ENCODE results near the gene PHACTR3.
"Not testable (repeated sequence)": the region's sequence is repeated elsewhere in the genome, so short reads cannot be mapped to it uniquely, and the experiment has no call there.

Gene PHACTR3

GRCh38 chr20:59835448-59836395 lies 231.4 kb downstream of the PHACTR3 start:
- no peak for DNase-seq

- peak in 1 of 2 experiments; percentile 50 for DNase-seq
Measured at GRCh38 chr20:59836767-59837166, 232.4 kb downstream of the PHACTR3 start.

- DNase-seq: no peak
Measured at GRCh38 chr20:59837623-59838394, 233.5 kb downstream of the PHACTR3 start.

GRCh38 chr20:59839400-59839799 lies 235.1 kb downstream of the PHACTR3 start:
- no peak for DNase-seq

GRCh38 chr20:59845472-59845871 lies 241.1 kb downstream of the PHACTR3 start:
- no peak for DNase-seq

GRCh38 chr20:59848182-59848581 lies 243.8 kb downstream of the PHACTR3 start:
- no peak for DNase-seq

GRCh38 chr20:59850018-59850641 lies 245.8 kb downstream of the PHACTR3 start:
- peak; percentile 30 to 71 for DNase-seq

GRCh38 chr20:59856526-59856925 lies 252.2 kb downstream of the PHACTR3 start:
- DNase-seq: not testable (repeated sequence)

- not testable (repeated sequence) for DNase-seq
Measured at GRCh38 chr20:59856941-59857340, 252.6 kb downstream of the PHACTR3 start.

- no peak for DNase-seq
Measured at GRCh38 chr20:59857966-59858365, 253.6 kb downstream of the PHACTR3 start.

GRCh38 chr20:59858425-59858824 lies 254.1 kb downstream of the PHACTR3 start:
- no peak for DNase-seq

- no peak for DNase-seq
Measured at GRCh38 chr20:59861401-59861800, 257.1 kb downstream of the PHACTR3 start.

- DNase-seq: no peak
Measured at GRCh38 chr20:59863058-59863457, 258.7 kb downstream of the PHACTR3 start.

- no peak for DNase-seq
Measured at GRCh38 chr20:59864726-59865125, 260.4 kb downstream of the PHACTR3 start.

- no peak for DNase-seq
Measured at GRCh38 chr20:59866338-59866737, 262.0 kb downstream of the PHACTR3 start.

- DNase-seq: no peak
Measured at GRCh38 chr20:59871096-59871495, 266.8 kb downstream of the PHACTR3 start.

- no peak for DNase-seq
Measured at GRCh38 chr20:59873409-59873808, 269.1 kb downstream of the PHACTR3 start.

- DNase-seq: no peak
Measured at GRCh38 chr20:59880198-59880597, 275.9 kb downstream of the PHACTR3 start.

GRCh38 chr20:59884494-59884893 lies 280.2 kb downstream of the PHACTR3 start:
- no peak for DNase-seq

GRCh38 chr20:59888050-59888449 lies 283.7 kb downstream of the PHACTR3 start:
- no peak for DNase-seq

- not testable (repeated sequence) for DNase-seq
Measured at GRCh38 chr20:59890035-59890434, 285.7 kb downstream of the PHACTR3 start.

- peak; percentile 47 to 61 for DNase-seq
Measured at GRCh38 chr20:59891581-59891980, 287.2 kb downstream of the PHACTR3 start.

- DNase-seq: no peak
Measured at GRCh38 chr20:59895908-59896307, 291.6 kb downstream of the PHACTR3 start.

Data from NCI-H526 (cell line).